Kidney (tissue), 14 donors: ENCODE measurements around the gene UST. TPM values are rescaled to one million over a fixed set of nuclear protein-coding genes. Genes with fewer than 3 reads are reported as not detected.
A peak's percentile ranks its signal among the peaks of the same experiment; 100 is the strongest.

ENCODE experiments used
- DNase-seq, 5 donors: peaks; one replicate each; pipeline ENCODE4 v3.0.0-alpha.2; 2013 to 2020
- FAIRE-seq: peaks from 2 replicates; lab custom pipeline; 2012; peaks lifted over from hg19 to GRCh38; lab: Jason Lieb, UNC
- H3K27ac ChIP-seq, 2 donors: one replicate each; pipeline ENCODE4 v1.7.0; 2013; ENCODE audit warnings: low read depth in 2 of 2, low read length in 2 of 2, inconsistent platforms in 1 of 2
- H3K27me3 ChIP-seq: one replicate; pipeline ENCODE4 v1.7.1; 2013; ENCODE audit warnings: low read length, inconsistent platforms; ENCODE audit not compliant: control insufficient read depth, insufficient read depth
- H3K36me3 ChIP-seq, 3 donors: one replicate each; pipeline versions ENCODE4 v1.7.0 to v1.7.1; 2013; ENCODE audit warnings: low read length in 3 of 3, control low read depth in 1 of 3, inconsistent platforms in 1 of 3; ENCODE audit not compliant: insufficient read depth in 3 of 3, control insufficient read depth in 2 of 3
- H3K4me1 ChIP-seq, 3 donors: one replicate each; pipeline versions ENCODE4 v1.7.0 to v1.7.1; 2013; ENCODE audit warnings: low read length in 3 of 3, inconsistent platforms in 1 of 3, low read depth in 1 of 3; ENCODE audit not compliant: control insufficient read depth in 2 of 3, insufficient read depth in 2 of 3
- H3K4me3 ChIP-seq, 3 donors: one replicate each; pipeline versions ENCODE4 v1.7.0 to v1.8.1; 2013; ENCODE audit warnings: low read length in 3 of 3, control low read depth in 1 of 3, inconsistent platforms in 1 of 3
- H3K9ac ChIP-seq, 3 donors: one replicate each; pipeline versions ENCODE4 v1.7.0 to v1.7.1; 2013; ENCODE audit warnings: low read length in 3 of 3, control low read depth in 1 of 3, inconsistent platforms in 1 of 3
- H3K9me3 ChIP-seq, 3 donors: one replicate each; pipeline versions ENCODE4 v1.7.0 to v1.7.1; 2013; ENCODE audit warnings: low read length in 3 of 3, control low read depth in 1 of 3, inconsistent platforms in 1 of 3; ENCODE audit not compliant: control insufficient read depth in 2 of 3, insufficient read depth in 1 of 3
- intact Hi-C: fragments of 100-400 bp; cut with DNase I; formaldehyde crosslinking; loops from one replicate; pipeline ENCODE4 v1.11.1; 2022
- polyA plus RNA-seq: library from polyadenylated mRNA; stranded (reverse); fragments of 350-450 nt; fragmentation: Illumina TruSeq; extraction: RNeasy Lipid Tissue Mini Kit (QIAGEN cat#74804); gene quantifications from one replicate; pipeline ENCODE4 v1.2.3, GENCODE V29; 2014; ENCODE audit warnings: low read depth, low replicate concordance; ENCODE audit not compliant: insufficient read depth
- total RNA-seq: library from RNA; stranded (reverse); fragmentation: NEBNext Ultra II Directional; extraction: Animal tissue kit (Norgen Biotek cat#: 25700); gene quantifications from one replicate; pipeline ENCODE4 v1.2.1, GENCODE V29; 2021
- TF ChIP-seq, protein P1 (sequence below): IDR thresholded peaks from 3 replicates; pipeline ENCODE4 v1.5.1; 2012; ENCODE audit warnings: mild to moderate bottlenecking, moderate library complexity, borderline replicate concordance; ENCODE audit not compliant: insufficient read depth; ENCODE audit errors: extremely low read depth
- donor health status: control.
- donor health status: control.
- donor health status: control.
- donor health status: control.
- donor health status: control.
- donor health status: DM: yes; HTN: yes; CAD: no.
- donor health status: Normal renal cell carcinoma (clear cell type).

The UST gene
- total and polyA plus RNA-seq, 2 donors from 2014 or later, result 3.2 to 4.2 TPM

DNA sequence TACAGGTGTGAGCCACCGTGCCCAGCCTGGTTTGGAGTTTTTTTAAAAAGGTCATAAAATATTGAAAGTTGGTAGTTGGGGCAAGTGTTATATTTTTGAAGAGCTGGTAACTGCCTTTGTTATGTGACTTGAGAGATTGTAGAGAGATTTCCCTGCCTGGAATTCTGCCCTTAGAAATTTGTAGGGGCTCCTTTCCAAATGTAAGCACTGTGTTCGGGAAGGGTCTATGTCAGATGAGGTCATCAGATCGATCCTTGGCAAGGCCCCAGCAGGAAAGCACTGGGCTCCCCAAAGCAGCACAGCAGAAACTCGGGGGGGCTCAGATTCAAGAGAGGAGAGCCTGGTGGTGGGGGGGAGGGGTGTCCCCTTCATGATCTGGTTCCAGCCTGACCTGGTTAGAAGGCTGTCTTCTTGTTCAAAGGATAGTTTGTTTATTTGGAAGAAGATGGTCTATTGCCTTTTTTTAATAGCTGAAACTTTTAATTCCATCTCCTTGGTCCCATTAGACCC lies 220.2 kb downstream of the UST start:
- FAIRE-seq (no peak), DNase-seq (no peak)
- H3K4me1 ChIP-seq, result no peaks in the 10 kb centered on the region
- H3K27ac ChIP-seq, result no peak overlapping the region
- intact Hi-C loops, result no loop called here
- no peaks in the 10 kb centered on the region for H3K27me3 ChIP-seq
- H3K9ac ChIP-seq, result no peak overlapping the region
- no peak overlapping the region for H3K4me3 ChIP-seq
- no peaks in the 10 kb centered on the region for H3K9me3 ChIP-seq
- H3K36me3 ChIP-seq, result no peaks in the 10 kb centered on the region
- TF ChIP-seq, protein P1, sequence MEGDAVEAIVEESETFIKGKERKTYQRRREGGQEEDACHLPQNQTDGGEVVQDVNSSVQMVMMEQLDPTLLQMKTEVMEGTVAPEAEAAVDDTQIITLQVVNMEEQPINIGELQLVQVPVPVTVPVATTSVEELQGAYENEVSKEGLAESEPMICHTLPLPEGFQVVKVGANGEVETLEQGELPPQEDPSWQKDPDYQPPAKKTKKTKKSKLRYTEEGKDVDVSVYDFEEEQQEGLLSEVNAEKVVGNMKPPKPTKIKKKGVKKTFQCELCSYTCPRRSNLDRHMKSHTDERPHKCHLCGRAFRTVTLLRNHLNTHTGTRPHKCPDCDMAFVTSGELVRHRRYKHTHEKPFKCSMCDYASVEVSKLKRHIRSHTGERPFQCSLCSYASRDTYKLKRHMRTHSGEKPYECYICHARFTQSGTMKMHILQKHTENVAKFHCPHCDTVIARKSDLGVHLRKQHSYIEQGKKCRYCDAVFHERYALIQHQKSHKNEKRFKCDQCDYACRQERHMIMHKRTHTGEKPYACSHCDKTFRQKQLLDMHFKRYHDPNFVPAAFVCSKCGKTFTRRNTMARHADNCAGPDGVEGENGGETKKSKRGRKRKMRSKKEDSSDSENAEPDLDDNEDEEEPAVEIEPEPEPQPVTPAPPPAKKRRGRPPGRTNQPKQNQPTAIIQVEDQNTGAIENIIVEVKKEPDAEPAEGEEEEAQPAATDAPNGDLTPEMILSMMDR, result no peak

DNA sequence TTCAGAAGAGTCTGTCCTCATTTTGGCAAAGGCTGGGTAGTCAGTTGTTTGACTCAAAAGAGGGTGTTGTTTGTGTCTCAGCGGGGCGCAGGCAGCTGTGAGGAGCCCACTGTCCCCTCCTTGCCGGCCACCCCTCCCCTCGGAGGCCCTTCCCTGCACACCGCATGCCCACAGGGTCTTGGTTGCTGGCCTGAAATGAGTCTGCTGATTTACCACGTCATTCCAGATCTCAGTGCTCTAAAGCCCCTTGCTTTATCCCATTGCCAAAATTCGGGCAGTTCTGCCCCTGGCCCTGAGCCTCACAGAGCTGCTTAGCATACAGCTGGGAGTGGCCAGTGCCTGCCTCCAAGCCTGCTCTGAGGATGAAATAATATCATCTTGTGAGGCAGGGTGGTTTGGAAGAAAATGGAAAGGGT lies 220.7 kb downstream of the UST start:
- FAIRE-seq, result no peak
- Histone ChIP-seq H3K4me1 (no peaks in the 10 kb centered on the region), H3K36me3 (no peaks in the 10 kb centered on the region), H3K27me3 (no peaks in the 10 kb centered on the region), H3K27ac (no peak overlapping the region), H3K9me3 (no peaks in the 10 kb centered on the region), H3K9ac (no peak overlapping the region), H3K4me3 (no peak overlapping the region)
- TF ChIP-seq, protein P1, result no peak
- intact Hi-C loops, result no loop called here
- DNase-seq, result no peak

DNA sequence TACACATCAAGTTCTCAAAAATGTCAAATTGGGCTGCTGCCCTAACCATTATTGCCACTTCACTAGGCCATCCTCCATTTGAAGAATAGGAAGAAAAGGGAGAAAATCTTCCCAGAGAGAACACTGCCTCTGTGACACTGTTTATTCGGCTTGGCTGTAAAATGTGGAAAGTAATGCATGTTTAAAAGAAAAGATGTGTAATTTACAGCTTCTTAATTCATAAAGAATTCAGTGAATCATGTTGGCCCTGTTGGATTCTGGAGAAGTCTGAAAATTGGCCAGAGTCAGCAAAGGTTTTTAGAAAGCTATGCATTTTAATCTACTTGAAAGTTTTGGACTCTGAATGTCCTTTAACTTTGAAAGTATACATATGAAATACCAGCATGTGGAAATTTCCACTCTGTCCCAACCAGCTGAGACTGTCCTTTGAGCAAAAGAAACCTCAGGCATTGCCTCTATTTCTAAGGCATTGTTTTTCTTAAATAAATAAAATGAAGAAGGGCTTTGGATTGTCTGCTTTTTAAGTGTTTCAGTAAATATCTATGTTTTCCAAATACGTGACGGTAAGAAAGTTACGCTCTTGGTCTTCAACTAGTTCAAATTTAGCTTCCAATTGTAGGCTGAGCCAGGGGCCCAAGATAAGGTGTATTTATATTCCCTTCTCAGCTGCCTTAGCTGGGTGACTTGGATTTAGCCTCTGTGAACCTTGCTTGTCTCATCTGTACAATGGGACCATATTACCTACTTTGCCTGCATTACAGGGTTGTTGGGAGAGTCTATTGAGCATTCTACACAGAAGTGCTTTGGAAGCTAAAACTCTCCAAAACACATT lies 222.2 kb downstream of the UST start:
- Histone ChIP-seq H3K9me3 (no peaks in the 10 kb centered on the region), H3K27ac (no peak overlapping the region), H3K27me3 (no peaks in the 10 kb centered on the region), H3K9ac (no peak overlapping the region), H3K4me3 (no peak overlapping the region), H3K36me3 (no peaks in the 10 kb centered on the region), H3K4me1 (no peaks in the 10 kb centered on the region)
- DNase-seq, result peak in 1 of 5 donors; percentile 41
- intact Hi-C loops, result no loop called here
- no peak for FAIRE-seq
- TF ChIP-seq, protein P1, result no peak
